Limb (tissue), 2 donors: Measurements from ENCODE around the gene PAWR.

ENCODE experiments used
- DNase-seq, 2 donors: peaks; one replicate each; pipeline ENCODE4 v3.0.0-alpha.2; 2016; ENCODE audit errors: extremely low spot score in 2 of 2

Gene PAWR, protein sequence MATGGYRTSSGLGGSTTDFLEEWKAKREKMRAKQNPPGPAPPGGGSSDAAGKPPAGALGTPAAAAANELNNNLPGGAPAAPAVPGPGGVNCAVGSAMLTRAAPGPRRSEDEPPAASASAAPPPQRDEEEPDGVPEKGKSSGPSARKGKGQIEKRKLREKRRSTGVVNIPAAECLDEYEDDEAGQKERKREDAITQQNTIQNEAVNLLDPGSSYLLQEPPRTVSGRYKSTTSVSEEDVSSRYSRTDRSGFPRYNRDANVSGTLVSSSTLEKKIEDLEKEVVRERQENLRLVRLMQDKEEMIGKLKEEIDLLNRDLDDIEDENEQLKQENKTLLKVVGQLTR

GRCh38 chr12:79690638-79691510 is at the start of gene PAWR:
TSS of gene PAWR (minus strand) at chr12:79690964. CDS start at chr12:79690244, 720 bp downstream.
- peak; percentile 56 to 84 for DNase-seq

GRCh38 chr12:79737875-79738718 is 47.3 kb upstream of the PAWR start:
- DNase-seq: peak in 1 of 2 donors; percentile 31

DNA sequence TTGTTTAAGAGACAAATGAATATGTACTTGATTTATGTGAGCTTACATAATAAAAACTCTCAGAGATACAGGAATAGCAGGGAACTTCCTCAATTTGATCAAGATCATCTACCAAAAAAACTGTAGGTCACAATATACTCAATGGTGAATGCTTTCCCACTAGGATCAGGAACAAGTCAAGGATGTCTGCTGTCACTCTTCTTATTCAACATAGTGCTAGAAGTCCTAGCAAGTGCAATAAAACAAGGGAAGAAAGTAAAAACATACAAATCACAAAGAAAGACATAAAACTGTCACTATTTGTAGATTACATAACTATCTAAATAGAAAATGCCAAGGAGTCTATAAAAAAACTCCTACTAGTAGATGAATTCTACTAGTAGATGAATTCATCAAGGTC is 41.9 kb upstream of the PAWR start:
- no peak for DNase-seq

DNA sequence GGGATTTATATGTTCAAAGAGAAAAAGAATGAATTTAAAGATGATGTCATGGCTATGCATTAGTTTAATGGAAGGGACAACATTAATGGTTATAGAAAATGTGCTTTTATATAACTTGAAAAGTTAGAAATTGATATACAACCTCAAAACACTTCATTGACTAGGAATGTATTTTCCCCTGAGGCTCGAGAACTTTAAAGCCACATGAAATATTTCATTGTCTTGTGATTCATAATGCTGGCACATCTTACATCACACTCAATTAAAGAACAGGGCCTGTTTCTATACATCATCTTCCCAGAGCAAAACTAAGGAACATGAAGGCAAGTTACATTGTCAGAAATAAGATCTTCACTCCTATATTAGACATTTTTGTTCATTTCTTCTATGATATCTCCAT is 35.2 kb upstream of the PAWR start:
- DNase-seq: no peak

DNA sequence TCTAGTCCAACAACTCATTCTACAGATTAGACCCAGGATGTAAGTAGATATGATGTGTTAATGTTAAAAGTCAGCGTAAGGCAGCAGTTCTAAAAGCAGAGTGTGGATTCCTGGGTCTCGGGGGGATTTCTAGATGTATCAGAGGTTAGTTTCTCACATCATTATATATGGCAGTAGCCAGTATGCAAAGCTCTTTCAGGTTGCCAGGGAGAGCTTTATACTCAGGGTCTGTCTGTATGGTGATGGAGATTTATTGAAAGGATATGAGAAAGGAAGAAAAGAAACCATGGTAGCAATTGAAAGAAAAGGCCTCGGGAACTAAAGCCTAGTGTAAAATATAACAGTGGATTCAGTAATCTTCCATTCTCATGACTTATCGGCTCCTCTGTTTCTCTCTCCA is 26.2 kb upstream of the PAWR start:
- no peak for DNase-seq

DNA sequence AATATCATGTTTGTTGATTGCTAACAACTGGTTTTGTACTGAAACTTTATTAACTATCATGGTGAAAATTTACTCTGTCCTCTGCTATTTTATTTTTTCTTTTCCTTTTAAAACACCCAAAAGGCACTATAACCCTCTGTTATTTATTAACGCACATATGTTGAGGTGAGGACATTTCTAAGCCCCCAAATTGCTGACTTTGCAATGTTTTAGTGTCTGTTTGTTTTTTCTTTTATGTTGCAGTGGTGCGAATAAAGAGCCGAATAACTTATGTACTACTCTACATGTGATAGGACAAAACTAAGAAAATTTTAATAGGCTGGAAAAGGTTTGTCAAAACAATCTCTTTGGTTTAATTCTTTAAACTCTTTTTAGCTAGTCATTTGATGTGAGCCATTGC is 24.5 kb upstream of the PAWR start:
- DNase-seq: no peak

GRCh38 chr12:79710707-79711483 is 20.1 kb upstream of the PAWR start:
- DNase-seq: peak in 1 of 2 donors; percentile 32

DNA sequence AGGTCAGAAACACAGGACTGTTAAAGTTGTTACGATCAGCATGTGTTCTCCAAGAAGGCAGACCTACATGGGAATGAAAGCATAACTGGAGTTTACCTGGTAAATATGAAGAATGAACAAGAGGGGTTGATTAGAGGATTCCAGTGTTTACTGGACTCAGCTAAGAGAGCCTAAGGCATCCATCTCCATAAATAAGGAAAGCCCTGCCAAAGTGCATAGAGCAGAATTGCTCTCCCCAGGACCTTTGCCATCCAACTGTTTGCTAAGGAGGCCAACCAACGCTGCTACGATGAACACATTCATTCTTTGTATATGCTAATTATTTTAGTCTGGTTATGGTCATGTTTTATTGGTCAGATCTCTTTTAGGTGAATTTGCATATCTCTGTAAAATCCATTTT is 17.1 kb upstream of the PAWR start:
- DNase-seq: no peak

- DNase-seq: no peak
Measured at GRCh38 chr12:79706676-79707075, 15.9 kb upstream of the PAWR start.

GRCh38 chr12:79706156-79706555 is 15.4 kb upstream of the PAWR start:
- DNase-seq: no peak

DNA sequence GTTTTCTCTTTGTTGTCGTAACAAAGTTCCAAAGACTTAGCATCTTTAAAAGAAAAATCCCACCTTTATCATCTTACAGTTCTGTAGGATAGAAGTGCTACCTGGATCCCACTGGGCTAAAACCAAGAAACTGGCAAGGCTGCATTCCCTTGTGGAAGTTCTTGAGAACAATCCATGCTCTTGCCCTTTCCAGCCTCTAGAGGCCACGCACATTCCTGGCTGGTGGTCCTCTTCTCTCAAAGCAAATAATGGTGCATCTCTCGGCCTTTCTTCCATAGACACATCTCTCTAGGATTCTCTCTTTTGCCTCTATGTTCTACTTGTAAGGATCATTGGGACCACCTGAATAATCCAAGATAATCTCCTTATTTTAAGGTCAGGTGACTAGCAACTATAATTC is 8.2 kb upstream of the PAWR start:
- no peak for DNase-seq

GRCh38 chr12:79696416-79696815 is 5.7 kb upstream of the PAWR start:
- no peak for DNase-seq

GRCh38 chr12:79692860-79693577 is 2.3 kb upstream of the PAWR start:
- DNase-seq: no peak

- no peak for DNase-seq
Measured at GRCh38 chr12:79691511-79692248, 916 bp upstream of the PAWR start.

DNA sequence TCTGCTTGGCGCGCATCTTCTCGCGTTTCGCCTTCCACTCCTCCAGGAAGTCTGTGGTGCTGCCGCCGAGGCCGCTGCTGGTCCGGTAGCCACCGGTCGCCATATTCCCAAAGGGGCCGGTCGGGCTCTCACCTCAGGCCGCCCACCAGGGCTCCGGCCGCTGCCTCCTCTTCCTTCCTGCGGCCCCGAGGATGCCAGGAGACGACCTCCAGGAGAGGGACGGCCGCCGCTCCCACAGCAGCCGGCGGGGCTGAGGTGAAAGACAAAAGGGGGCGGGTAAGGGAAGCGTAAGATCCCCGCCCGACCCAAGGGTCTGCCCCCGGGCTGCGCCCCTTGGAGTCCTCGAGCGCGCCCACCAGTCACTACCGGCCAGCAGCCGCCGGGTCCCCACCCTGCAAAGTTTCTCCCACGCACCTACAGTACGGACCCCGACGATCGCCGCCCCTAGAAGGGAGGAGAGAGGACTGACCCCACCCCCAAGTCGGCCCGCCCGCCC is 574 bp downstream of the PAWR start:
- DNase-seq: peak in 1 of 2 donors; percentile 77

- peak; percentile 14 to 70 for DNase-seq
Measured at GRCh38 chr12:79689477-79690141, 1.2 kb downstream of the PAWR start.

- no peak for DNase-seq
Measured at GRCh38 chr12:79689061-79689476, 1.7 kb downstream of the PAWR start.

DNA sequence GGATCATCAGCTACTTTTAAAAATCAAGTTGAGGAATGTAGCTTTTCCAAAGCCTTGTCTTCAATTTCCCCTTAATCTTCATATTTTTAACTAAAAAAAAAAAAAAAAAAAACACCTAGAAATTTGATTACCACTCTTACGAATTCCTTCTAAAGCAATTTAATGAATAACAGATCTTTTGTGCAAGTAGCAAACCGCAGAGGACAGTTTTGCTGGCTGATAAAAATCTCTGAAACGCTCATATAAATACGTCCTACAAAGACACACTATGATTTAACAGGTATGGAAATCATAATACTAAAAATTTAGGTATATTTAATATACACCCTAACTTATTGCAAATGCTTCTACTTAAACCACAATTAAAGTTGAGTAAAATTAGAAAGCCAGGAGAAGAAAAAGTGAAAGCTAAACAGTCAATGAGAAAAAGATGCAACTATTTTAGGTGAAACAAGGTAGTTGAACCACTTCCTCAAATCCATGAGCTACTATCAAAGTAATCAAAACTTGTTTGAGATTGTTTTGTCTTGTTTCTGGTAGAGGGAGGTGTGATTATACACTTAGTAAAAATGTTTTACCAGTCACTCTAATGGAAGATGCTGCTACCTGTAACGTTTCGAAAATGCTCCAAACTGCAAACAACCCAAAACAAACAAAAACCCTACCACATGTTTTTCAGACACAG is 2.2 kb downstream of the PAWR start:
- DNase-seq: no peak
